GM12878 (cell line): ENCODE data around the gene PTPRN2. TPM values are rescaled to one million over a fixed set of nuclear protein-coding genes. Genes with fewer than 3 reads are reported as not detected.

ENCODE experiments used
- ATAC-seq: fragments of 200-7000 bp; cut with Tn5 transposase; 3 replicates; pipeline ENCODE4 v1.9.1; 2020; ENCODE audit warnings: mild to moderate bottlenecking, moderate library complexity
- BruUV-seq: library from RNA; stranded (reverse); fragments of 400-500 nt; replicated peaks from 2 replicates; lab custom pipeline; 2021; lab: Mats Ljungman, UMichigan
- CTCF ChIA-PET: fragments of 300-600 bp; sonication (Branson Sonifier 250); formaldehyde crosslinking; extraction: SDS; loops from one replicate; lab custom pipeline; 2021; ENCODE audit warnings: inconsistent platforms; lab: Yijun Ruan, JAX
- POLR2A ChIA-PET: fragments of 350-600 bp; formaldehyde crosslinking; extraction: SDS; loops from one replicate; lab custom pipeline; 2021; ENCODE audit warnings: inconsistent platforms; lab: Charles Lee
- RAD21 ChIA-PET: fragments of 300-600 bp; sonication (Branson Sonifier 250); formaldehyde crosslinking; loops from one replicate; lab custom pipeline; 2023; ENCODE audit warnings: antibody characterized with exemption; ENCODE audit not compliant: unreplicated experiment; lab: Charles Lee
- SMC1A ChIA-PET: fragments of 300-600 bp; sonication (Branson Sonifier 250); formaldehyde crosslinking; loops from one replicate; lab custom pipeline; 2023; ENCODE audit not compliant: unreplicated experiment, uncharacterized antibody; lab: Charles Lee
- DNase-seq: peaks from one replicate; pipeline ENCODE4 v3.0.0-alpha.2; 2011; ENCODE audit warnings: low read depth, low spot score
- FAIRE-seq: peaks from 3 replicates; lab custom pipeline; 2011; peaks lifted over from hg19 to GRCh38; lab: Jason Lieb, UNC
- H2AFZ ChIP-seq: 2 replicates; pipeline ENCODE4 v1.6.0; 2011; ENCODE audit warnings: low read depth, low read length, control low read depth; ENCODE audit not compliant: control insufficient read depth
- H3K27ac ChIP-seq: 2 replicates; pipeline ENCODE4 v1.5.1; 2011; ENCODE audit warnings: control low read depth; ENCODE audit not compliant: control insufficient read depth, insufficient read depth
- H3K27me3 ChIP-seq, 2 experiments: replicated peaks in 1 of 2; 2 replicates each; pipeline versions ENCODE4 v1.6.0 to v1.6.1; 2011; ENCODE audit warnings: low read length in 1 of 2; ENCODE audit not compliant: control insufficient read depth in 2 of 2, insufficient read depth in 2 of 2
- H3K36me3 ChIP-seq, 2 experiments: 2 replicates each; pipeline ENCODE4 v1.5.1; 2011; ENCODE audit warnings: low read length in 1 of 2; ENCODE audit not compliant: control insufficient read depth in 2 of 2, insufficient read depth in 2 of 2
- H3K4me1 ChIP-seq: 2 replicates; pipeline ENCODE4 v1.6.1; 2011; ENCODE audit warnings: mild to moderate bottlenecking, low read length, moderate library complexity, mixed read lengths; ENCODE audit not compliant: control insufficient read depth, insufficient read depth
- H3K4me2 ChIP-seq: 2 replicates; pipeline ENCODE4 v1.6.0; 2011; ENCODE audit warnings: control low read depth; ENCODE audit not compliant: control insufficient read depth, insufficient read depth
- H3K4me3 ChIP-seq: fragments of 200-600 bp; sonication (generic); 2 replicates; pipeline ENCODE4 v1.5.1; 2016
- H3K79me2 ChIP-seq: 2 replicates; pipeline ENCODE4 v1.6.0; 2011; ENCODE audit warnings: low read length; ENCODE audit not compliant: control insufficient read depth, insufficient read depth
- H3K9ac ChIP-seq: 2 replicates; pipeline ENCODE4 v1.8.0; 2011; ENCODE audit warnings: low read length, control low read depth, mixed read lengths; ENCODE audit not compliant: control insufficient read depth, insufficient read depth
- H3K9me3 ChIP-seq: replicated peaks from 3 replicates; pipeline ENCODE4 v1.5.1; 2011; ENCODE audit warnings: mild to moderate bottlenecking, low read length; ENCODE audit not compliant: control insufficient read depth, insufficient read depth
- H4K20me1 ChIP-seq: 2 replicates; pipeline ENCODE4 v1.6.0; 2011; ENCODE audit not compliant: control insufficient read depth, insufficient read depth
- CEBPB ChIP-seq, 2 experiments: fragments of 150-350 bp in 1 of 2; IDR thresholded peaks; 2 replicates each; pipeline ENCODE4 v1.6.1; 2012 to 2014; ENCODE audit warnings: low read depth in 2 of 2, low read length in 2 of 2, borderline replicate concordance in 1 of 2, inconsistent platforms in 1 of 2
- IRF5 ChIP-seq: fragments of 450-650 bp; IDR thresholded peaks from 2 replicates; pipeline ENCODE4 v1.6.1; 2017; ENCODE audit warnings: borderline replicate concordance
- RBBP5 ChIP-seq: fragments of 200-600 bp; sonication (generic); conservative IDR thresholded peaks from 2 replicates; pipeline ENCODE4 v1.6.1; 2016
- SIN3A ChIP-seq: IDR thresholded peaks from 2 replicates; pipeline ENCODE4 v1.6.1; 2012; ENCODE audit warnings: low read depth, low read length, improper control_type of control experiment
- YY1 ChIP-seq: IDR thresholded peaks from 2 replicates; pipeline ENCODE4 v1.6.1; 2011; ENCODE audit warnings: low read depth, mild to moderate bottlenecking, low read length
- ZBTB11 ChIP-seq: fragments of 450-650 bp; formaldehyde crosslinking; IDR thresholded peaks from 2 replicates; pipeline ENCODE4 v1.5.0; 2022; ENCODE audit warnings: mild to moderate bottlenecking, missing genetic modification characterization
- ZNF687 ChIP-seq: fragments of 450-650 bp; IDR thresholded peaks from 2 replicates; pipeline ENCODE4 v1.6.1; 2017; ENCODE audit warnings: mild to moderate bottlenecking, moderate library complexity
- WGBS: methylation state at CpG from one replicate; pipeline ENCODE4 v1.1.6; 2016; ENCODE audit warnings: low lambda C conversion rate; ENCODE audit not compliant: insufficient replicate concordance, insufficient coverage; ENCODE audit errors: missing lambda C conversion rate; 5-methylcytosine and 5-hydroxymethylcytosine counted together
- in situ Hi-C: fragments of 300-500 bp; cut with MboI; formaldehyde crosslinking; loops from 9 replicates; pipeline ENCODE4 v1.14.3; 2018; ENCODE audit warnings: mixed read lengths
- intact Hi-C: fragments of 100-400 bp; cut with micrococcal nuclease; formaldehyde crosslinking; loops from one replicate; pipeline ENCODE4 v1.14.2; 2022; ENCODE audit not compliant: unreplicated experiment
- polyA plus RNA-seq, 11 experiments: library from polyadenylated mRNA; depleted of rRNA in 4 of 11; unstranded in 6 of 11; stranded (reverse) in 5 of 11; fragments of >200 nt; fragmentation: Nextera tagmentation in 4 of 11; fragmentation: Illumina TruSeq in 1 of 11; extraction: Ambion mirVana in 4 of 11; extraction: Trizol in 1 of 11; gene quantifications; 1 replicate in 1 of 11; 2 replicates in 10 of 11; pipeline versions ENCODE4 v1.2.1 to v1.2.3, GENCODE V29; 2011 to 2016; ENCODE audit warnings: inconsistent platforms in 2 of 11, missing spikeins in 2 of 11, low read depth in 1 of 11
- total RNA-seq, 4 experiments: library from RNA; depleted of rRNA in 3 of 4; stranded (reverse); fragments of >200 nt in 3 of 4; fragmentation: Illumina TruSeq in 1 of 4; extraction: Trizol in 1 of 4; gene quantifications; 2 replicates each; pipeline versions ENCODE4 v1.2.1 to v1.2.3, GENCODE V29; 2013 to 2021

Gene PTPRN2
- total and polyA plus RNA-seq, 10 of the 15 experiments (the other 5 are each of a cell fraction or from before 2014, with no cell fraction given) = 5.4 TPM; not detected in 9

GRCh38 chr7:157887400-157887799 lies 700.2 kb downstream of the PTPRN2 start:
- H4K20me1 ChIP-seq = no peaks in the 10 kb centered on the region
- H3K9ac ChIP-seq = no peak overlapping the region
- no TSS peak for BruUV-seq
- ATAC-seq = no peak
- H3K4me1 ChIP-seq = no peaks in the 10 kb centered on the region
- intact Hi-C loops = no loop called here
- TF ChIP-seq ZBTB11 (CRISPR knock-in tag) = no peak
- TF ChIP-seq YY1 = no peak
- TF ChIP-seq RBBP5 = no peak
- no peak for TF ChIP-seq ZNF687
- no peak for TF ChIP-seq CEBPB (IDR thresholded peaks at IDR 0.05; ENCODE audit: borderline replicate concordance in 1 of 2, low read depth in 2 of 2, low read length in 2 of 2)
- TF ChIP-seq SIN3A = no peak
- TF ChIP-seq IRF5 = no peak
- TF ChIP-seq, all 136 proteins: peak for 0
- FAIRE-seq (no peak), DNase-seq (no peak)
- CTCF ChIA-PET = no interaction called here
- Histone ChIP-seq H2AFZ (no peak overlapping the region), H3K36me3 (no peaks in the 10 kb centered on the region), H3K4me3 (no peak overlapping the region), H3K4me2 (no peak overlapping the region), H3K9me3 (no peaks in the 10 kb centered on the region; the same call in 2 of the 3 replicates), H3K27ac (no peak overlapping the region), H3K79me2 (no peaks in the 10 kb centered on the region), H3K27me3 (no peaks in the 10 kb centered on the region)
- 60% methylated on average over 2 of the region's 6 CpGs for WGBS
- RAD21 ChIA-PET = no interaction called here
- POLR2A ChIA-PET = no interaction called here
- SMC1A ChIA-PET = no interaction called here
- in situ Hi-C loops = no loop called here
